GM18505 (cell line): Measurements from ENCODE around the gene SLAIN1.

Experiments used
- ATAC-seq: cut with Tn5 transposase; IDR thresholded peaks from one replicate; pipeline ENCODE4 v1.9.1; 2021; ENCODE audit not compliant: unreplicated experiment
- POLR2A ChIP-seq: IDR thresholded peaks from 4 replicates; pipeline ENCODE4 v1.6.1; 2011; ENCODE audit warnings: borderline replicate concordance; ENCODE audit not compliant: insufficient read depth, insufficient read length; ENCODE audit errors: extremely low read depth

The SLAIN1 gene

DNA sequence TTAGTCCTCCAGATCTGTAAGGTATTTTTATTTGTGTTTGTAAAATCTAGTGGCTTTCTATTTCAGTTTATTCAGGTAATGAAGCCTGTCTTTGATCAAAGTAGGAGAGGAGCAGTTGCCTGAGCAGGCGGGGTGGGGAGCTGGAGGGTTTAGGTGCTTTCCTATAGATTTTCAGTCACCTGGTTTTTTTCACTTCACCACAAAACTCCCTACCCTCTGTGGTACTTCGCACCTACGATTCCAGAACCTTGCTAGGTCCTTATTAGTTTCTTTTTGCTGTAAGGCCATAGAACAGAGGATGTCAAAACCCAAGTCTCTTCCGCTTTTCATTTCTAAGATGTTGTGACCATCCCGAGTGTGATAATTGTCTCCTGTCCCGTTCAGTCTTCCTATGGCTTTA is 26.6 kb downstream of the SLAIN1 start:
- no peak for ATAC-seq
- TF ChIP-seq POLR2A = no peak

DNA sequence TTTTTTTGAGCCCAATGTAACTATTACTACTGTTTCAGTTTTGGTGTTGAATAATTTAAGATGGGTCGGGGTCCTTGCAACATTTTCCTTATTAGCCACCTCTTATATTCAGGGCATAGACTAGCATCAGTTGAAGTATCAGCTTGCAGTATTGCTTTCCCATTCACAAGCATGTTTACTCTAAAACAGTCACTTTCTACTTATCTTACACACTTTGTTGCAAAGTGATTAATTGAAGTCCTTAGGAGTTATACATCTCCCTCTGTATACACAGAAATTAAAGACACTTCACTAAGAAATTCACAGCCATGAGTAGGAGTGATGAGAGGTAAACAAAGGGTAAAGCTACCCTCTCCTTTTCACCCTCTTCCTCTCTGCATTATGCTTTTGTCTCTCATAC is 27.6 kb downstream of the SLAIN1 start:
- TF ChIP-seq POLR2A = no peak
- ATAC-seq = no peak

DNA sequence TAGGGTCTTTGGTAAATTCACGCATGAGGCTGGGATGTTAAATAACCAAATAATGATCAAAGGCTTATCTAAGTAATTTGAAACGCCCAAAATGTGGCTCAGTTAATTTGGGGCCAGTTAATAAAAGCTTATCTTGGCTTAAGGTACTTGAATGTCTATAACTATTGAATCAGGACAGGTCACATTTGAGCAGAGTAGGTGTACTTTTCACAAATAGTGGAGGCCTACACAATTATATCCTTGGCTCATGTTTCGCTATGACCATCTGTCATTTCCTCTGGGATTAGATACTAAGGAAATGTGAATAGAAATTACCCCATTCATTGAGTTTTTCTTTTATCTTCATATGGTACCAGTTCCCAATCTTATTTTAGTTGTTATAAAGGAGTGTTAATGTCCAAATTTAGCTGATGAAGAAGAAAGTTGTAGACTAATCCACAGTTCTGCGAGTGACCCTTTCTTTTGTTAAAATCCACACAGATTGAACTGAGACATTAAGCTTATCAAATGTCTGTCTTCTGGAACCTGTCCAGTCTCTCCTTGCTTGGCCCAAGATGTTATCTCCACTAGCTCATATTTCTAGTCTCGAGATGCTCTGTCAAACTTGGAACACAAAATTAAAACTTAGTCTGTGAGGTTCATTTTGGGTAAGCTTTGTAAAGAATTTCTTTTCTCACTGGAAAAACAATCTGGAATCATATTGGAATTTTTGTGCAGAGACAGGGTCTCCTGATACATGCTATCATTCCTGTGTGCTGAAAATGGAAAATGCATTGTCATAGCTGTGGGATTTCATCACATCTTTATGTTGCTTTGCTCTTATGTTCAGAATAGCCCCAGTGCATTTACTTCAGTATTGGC is 31.0 kb downstream of the SLAIN1 start:
- no peak for TF ChIP-seq POLR2A
- no peak for ATAC-seq

DNA sequence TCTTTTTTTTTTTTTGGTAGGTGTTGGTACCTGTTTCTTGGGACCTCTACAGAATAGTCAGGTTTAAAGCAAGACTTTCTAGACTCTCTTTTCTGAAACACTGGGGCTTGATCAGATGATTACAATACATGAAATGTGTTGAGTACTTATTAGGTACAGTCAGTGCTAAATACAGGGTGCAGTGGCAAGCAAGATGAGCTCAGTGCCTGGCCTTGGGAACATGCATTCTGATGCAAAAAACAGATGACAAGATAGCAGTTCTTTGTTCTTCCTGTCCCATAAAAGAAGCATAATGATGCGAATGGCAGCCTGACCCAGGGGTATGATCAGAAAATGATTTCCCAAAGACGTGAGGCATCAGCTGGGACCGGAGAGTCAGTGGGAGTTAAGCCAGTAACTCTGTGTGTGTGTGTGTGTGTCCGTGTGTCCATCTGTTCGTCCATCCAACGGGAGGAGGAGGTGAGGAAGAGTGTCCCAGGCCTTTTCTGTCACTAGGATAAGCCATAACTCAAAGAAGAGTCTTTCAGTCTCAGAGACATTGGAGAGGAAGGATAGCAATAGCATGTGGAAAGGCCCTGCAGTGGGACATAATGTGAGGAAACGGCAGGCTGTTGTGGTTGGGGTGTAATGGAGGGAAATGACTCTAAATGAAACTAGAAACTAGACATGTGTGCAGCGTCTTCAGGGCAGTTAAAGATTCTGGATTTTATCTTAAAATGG is 32.2 kb downstream of the SLAIN1 start:
- ATAC-seq = peak; percentile 98
- TF ChIP-seq POLR2A = no peak

DNA sequence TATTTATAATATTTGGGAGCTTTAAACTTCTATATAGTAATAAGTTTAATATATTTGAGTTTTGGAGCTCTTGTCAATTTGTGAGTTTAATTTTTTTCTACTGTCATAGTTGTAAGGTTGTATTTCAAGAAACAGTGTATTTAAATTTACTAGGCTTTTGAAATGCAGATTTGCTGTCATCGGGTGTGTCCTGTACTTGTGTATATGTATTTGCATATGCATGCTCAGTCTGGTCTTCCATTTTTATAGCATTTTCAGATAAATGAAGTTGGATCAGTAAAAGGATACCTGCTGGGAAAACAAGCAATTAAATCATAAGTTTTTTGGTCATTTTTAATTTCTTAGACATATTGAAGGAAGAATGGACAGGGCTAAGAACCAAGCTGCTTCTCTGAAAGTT is 33.1 kb downstream of the SLAIN1 start:
- TF ChIP-seq POLR2A = no peak
- ATAC-seq = no peak

DNA sequence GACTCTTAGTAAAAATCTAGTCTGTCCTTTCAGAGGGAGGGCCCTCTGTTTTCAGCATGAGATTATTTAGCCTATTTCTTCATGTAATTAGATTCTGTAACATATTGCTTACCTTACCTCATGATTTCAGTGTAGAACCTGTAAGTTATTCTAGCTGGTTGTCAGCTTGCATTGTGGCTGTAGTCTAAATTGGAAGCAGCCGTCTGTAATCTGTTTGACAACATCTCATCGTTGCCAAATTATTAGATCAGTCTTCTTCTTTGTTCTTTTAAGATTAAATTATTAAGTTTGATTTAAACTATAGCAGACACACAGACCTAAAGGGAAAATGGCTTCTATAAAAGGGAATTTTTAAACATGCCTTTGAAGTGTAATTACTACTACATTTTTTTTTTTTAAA is 34.8 kb downstream of the SLAIN1 start:
- TF ChIP-seq POLR2A = no peak
- ATAC-seq = no peak

DNA sequence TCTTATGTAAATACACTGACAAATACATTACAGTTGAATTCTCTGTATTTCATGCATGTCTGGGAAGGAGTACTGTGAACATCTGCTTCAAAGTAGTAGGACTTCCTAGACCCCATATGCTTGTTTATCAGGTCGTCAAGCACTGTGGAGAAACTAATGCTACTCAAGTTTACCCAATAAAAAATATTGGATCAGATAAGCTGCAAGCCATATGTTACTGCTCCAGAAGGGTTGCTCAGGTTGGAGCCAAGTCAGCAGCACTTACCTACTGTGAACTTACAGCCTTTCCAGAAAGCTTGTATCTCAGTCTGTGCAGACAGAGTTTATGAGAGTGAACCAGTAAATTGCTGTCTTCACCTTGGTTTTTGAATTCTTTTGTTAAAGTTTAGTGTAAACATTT is 36.2 kb downstream of the SLAIN1 start:
- no peak for TF ChIP-seq POLR2A
- no peak for ATAC-seq

DNA sequence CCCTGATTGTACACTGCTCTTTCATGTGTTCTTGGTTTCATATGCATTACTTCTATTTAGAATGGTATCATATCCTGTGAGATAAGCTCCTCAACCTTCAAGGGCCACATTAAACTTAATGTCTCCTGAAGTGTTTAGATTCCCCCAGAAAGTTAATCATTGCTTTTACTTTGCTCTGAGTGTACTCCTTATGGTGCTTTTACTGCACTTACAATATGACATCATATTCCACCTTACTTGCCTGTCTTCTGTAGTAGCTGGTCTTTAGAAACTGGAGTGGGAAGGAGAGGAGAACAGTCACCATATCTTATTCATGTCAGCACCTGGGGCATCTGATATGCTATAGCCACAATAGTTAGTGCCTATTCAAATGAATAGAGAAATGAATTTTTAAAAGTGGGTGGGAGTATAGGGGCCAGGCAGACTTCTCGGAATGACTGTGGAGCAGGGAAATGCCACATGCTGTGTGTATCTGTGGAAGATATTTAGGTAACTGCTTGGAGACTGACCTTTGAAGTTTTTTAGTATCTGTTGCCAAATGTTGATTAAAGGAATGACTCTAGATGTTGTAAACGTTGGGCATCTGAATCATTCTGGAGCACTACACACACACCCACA is 40.2 kb downstream of the SLAIN1 start:
- TF ChIP-seq POLR2A = no peak
- ATAC-seq = peak; percentile 71

DNA sequence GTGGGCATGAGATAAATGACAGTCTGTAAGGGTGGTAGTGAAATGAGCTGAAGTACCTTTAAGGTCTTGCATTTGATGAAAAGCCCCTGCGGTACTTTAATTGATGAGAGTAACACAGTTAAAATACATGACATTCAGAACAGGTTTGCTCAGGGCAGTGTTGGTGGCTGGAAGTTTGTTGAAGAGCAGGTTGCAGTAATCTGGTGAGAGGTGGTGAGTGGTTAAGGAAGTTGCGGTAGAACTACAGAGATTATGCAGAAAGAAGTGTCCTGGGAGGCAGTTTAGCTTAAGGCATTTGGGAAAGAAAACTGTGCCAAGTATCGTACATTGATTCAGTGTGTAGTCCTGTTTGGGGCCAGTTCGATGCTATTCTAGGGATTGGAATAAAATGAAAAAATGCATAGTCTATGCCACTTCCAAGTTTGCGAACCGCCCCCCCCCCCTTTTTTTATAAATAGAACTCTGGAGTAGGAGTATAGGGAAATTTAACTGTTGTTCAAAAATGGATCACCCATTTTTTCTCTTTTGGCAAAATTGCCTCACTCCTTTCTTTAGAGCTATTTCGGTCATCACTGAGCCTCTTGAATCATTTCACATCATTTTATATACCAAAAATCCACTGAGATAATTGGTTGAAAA is 42.7 kb downstream of the SLAIN1 start:
- no peak for ATAC-seq
- no peak for TF ChIP-seq POLR2A

DNA sequence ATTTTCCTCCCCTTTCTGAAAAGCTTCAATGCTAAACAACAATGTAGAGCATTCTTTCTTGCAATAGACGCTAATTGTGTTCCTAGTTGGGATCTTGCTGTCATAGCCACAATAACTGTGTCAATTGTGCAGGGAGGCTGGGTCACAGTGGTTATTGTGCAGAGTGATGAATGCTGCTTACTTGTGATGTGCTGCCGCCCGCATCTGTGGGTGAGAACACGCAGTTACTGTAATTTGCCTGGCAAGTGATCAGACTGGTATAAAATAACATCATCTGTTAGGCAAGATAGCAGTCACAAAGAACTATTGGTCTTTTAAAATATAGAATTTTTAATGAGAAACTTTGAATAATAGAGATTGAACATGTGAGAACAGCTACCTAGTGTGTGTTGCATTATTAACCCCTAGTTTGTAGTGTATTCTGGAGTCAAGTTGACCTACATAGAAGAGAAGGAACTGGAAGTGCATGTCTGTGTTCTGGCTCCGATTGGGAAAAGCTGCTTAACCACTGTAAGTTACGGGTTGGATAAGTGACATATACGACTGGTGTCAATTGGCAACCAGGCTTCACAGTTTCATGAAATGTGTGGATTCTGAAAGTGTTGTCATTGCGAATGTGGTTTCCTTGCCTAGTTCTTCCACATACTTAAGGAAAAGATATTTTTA is 43.6 kb downstream of the SLAIN1 start:
- no peak for TF ChIP-seq POLR2A
- ATAC-seq = no peak

DNA sequence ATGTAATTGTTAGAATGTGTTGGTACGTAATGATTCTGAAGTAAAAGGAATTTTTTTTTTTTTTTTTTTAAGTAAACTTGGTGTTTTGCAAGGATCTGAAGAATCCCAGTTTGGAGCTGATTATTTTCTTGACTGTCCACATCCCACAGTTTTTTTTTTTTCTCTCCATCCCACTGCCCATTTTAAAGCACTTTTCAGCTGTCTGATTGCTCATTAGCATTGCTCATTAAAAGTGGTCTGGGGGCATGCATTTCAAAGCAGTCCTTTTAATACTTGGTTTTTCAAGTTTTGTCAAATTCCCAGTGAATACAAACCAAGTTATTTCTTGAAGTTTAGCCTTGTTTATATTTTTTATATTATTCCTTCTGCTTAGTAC is 44.1 kb downstream of the SLAIN1 start:
- no peak for TF ChIP-seq POLR2A
- ATAC-seq = no peak

DNA sequence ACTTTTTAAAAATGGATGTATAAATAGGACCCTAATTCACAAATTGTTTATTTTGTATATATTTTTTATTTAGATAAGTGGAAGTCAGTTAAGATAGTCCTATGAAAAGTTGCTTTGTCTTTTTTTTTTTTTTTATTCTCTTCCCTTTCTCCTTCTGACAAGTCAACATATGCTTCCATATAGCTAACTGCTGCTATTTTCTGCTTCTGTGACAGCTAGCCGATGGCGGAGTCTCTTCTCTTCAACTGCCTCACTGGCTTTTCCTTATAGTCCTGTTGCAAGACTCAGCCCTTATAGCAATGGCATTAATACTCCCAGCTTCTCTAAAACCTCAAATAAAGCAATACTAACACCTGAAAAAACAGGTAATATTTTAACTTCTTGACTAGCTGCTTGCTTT is 45.3 kb downstream of the SLAIN1 start:
- no peak for ATAC-seq

DNA sequence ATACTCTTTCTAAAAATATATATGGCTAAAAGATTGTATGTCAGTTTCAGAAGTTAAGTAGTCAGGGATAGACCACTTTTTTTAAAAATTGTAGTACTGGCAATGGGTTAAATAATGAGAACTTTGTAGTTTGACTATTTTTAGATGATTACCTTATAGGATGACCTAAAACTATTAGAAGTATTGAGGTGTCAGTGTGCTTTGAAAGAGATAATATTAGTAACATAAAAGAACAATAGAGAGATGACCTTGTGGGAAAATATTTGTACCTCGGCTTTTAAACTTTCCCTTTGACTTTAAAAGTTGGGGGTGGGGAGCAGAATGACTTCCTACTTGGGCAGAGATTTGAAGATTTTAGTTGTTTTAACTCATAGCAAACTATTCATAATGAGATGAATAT is 48.3 kb downstream of the SLAIN1 start:
- ATAC-seq = no peak
- TF ChIP-seq POLR2A = no peak

More for the DNA sequence above, 45.3 kb downstream of the SLAIN1 start:
- TF ChIP-seq POLR2A = no peak
